Measurements from ENCODE around the gene OR10J5.
"Not testable (repeated sequence)": the region's sequence is repeated elsewhere in the genome, so short reads cannot be mapped to it uniquely, and the experiment has no call there.

Gene OR10J5

DNA sequence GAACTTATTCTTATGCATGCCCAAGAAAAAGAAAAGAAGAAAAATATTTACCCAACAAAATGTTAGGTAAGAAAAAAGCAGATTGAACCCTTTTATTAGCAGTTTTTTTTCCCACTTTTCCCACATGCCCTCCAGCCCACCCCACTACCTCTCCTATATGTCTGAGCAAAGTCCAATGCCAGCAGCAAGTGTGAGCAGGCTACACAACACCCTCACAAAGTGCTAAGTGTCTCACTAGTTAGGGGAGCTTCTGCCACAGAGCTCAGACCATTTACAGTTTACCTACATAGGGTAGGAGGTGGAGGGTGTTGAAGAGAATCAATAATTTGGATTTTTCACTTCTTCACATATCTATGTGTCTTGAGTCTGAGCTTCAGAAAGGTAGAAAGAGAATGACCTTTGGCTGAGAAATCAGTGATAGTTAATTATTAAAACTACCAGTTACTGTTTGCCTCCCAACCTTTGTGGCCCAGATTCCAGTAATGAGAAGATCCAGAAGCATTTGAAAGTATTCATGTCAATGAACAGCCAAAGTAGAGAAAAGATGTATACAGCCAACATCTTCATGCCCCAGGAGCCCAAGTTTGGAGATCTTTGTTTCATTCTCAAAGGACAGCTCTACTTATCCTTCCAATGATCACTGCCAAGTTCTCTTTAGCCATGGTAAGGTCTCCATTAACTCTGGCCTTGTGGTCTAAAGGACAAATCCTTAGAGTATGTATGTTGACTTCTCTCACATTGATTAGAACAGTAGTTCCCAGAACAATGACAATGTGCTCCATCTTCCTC is 26.2 kb downstream of the OR10J5 start:
- Mint-ChIP-seq H3K27ac (no peak overlapping the region), H3K4me1 (no peaks in the 10 kb centered on the region), H3K36me3 (ENCODE audit: low read depth) (no peaks in the 10 kb centered on the region), H3K4me3 (no peak overlapping the region), H3K27me3 (peaks cover 9% of the 10 kb centered on the region), H3K9me3 (peaks cover 19% of the 10 kb centered on the region)
- ATAC-seq = no peak
- no peak for DNase-seq

DNA sequence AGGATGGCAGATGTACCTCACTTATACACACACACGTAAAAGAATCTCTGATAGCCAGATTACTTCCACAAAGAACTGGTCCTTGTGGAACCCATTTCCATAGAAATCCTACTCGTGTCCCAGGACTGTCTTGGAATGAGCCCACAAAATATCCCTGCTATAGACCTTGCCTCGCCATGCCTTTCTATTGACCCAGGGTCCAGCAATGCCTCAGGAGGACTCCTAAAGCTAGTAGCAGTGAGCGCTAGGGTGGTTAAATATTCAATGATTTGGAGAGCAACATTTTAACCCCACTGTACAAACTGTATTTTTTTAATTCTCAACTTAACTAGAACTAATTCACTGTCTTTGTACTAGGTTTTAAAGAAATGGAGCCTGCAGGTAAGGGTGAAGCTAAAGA is 26.9 kb downstream of the OR10J5 start:
- peaks cover 19% of the 10 kb centered on the region for H3K9me3 Mint-ChIP-seq
- ATAC-seq (no peak), DNase-seq (no peak)
- no peak overlapping the region for H3K4me3 Mint-ChIP-seq
- H3K27ac Mint-ChIP-seq = no peak overlapping the region
- no peaks in the 10 kb centered on the region for H3K36me3 Mint-ChIP-seq (ENCODE audit: low read depth)
- H3K27me3 Mint-ChIP-seq = peaks cover 9% of the 10 kb centered on the region
- no peaks in the 10 kb centered on the region for H3K4me1 Mint-ChIP-seq

DNA sequence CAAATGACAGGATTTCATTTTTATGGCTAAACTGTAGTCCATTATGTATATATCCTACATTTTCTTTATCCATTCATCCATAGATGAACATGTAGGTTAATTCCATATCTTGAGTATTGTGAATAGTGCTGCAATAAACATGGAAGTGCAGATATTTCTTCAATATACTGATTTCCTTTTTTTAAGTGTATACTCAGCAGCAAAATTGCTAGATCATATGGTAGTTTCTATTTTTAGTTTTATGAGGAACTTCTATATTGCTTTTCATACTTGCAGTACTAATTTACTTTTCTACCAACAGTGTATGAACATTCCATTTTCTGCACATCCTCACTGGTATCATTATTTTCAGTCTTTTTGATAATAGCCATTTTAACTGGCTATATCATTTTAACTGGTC is 30.1 kb downstream of the OR10J5 start:
- no peak for DNase-seq
- Mint-ChIP-seq H3K27me3 (peaks cover 6% of the 10 kb centered on the region), H3K4me1 (no peaks in the 10 kb centered on the region), H3K36me3 (ENCODE audit: low read depth) (no peaks in the 10 kb centered on the region), H3K4me3 (no peak overlapping the region), H3K27ac (no peak overlapping the region), H3K9me3 (peaks cover 24% of the 10 kb centered on the region)
- no peak for ATAC-seq

DNA sequence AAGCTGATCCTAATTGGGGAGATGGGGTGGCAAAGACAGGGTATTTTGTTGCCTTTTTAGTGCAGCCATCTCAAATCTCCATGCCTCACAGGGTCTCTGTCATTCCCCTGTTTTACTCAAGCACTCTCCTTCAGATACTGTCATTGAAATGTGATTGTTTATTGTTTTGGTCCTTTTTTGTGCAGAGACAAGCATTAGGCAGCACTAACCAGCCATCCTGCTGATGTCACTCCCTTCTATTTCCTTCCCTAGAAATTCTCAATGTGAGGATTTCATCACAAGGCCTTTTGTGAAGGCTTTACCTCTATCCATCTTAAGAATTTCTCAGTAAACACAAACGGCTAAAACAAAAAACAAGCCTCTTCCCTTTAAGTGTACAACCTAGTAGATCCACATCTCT is 34.7 kb downstream of the OR10J5 start:
- peaks cover 22% of the 10 kb centered on the region for H3K9me3 Mint-ChIP-seq
- no peak for ATAC-seq
- DNase-seq = no peak
- no peaks in the 10 kb centered on the region for H3K4me1 Mint-ChIP-seq
- no peak overlapping the region for H3K27ac Mint-ChIP-seq
- peaks cover 8% of the 10 kb centered on the region for H3K27me3 Mint-ChIP-seq
- no peaks in the 10 kb centered on the region for H3K36me3 Mint-ChIP-seq (ENCODE audit: low read depth)
- no peak overlapping the region for H3K4me3 Mint-ChIP-seq

DNA sequence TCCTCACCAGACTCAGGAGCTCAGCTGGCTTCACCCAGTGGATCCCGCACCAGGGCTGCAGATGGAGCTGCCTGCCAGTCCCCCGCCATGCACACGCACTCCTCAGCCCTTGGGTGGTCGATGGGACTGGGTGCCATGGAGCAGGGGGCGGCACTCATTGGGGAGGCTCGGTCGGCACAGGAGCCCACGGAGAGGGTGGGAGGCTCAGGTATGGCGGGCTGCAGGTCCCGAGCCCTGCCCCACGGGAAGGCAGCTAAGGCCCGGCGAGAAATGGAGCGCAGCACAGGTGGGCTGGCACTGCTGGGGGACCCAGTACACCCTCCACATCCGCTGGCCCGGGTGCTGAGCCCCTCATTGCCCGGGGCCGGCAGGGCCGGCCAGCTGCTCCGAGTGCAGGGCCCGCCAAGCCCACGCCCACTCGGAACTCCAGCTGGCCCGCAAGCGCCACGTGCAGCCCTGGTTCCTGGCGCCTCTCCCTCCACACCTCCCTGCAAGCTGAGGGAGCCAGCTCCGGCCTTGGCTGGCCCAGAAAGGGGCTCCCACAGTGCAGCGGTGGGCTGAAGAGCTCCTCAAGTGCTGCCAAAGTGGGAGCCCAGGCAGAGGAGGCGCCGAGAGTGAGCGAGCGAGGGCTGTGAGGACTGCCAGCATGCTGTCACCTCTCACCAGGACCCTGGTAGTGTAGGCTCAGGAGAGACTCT is 41.1 kb downstream of the OR10J5 start:
- H3K4me3 Mint-ChIP-seq; H3K9me3 Mint-ChIP-seq; H3K4me1 Mint-ChIP-seq; H3K36me3 Mint-ChIP-seq (ENCODE audit: low read depth); H3K27me3 Mint-ChIP-seq; ATAC-seq; H3K27ac Mint-ChIP-seq; DNase-seq: not testable (repeated sequence)

DNA sequence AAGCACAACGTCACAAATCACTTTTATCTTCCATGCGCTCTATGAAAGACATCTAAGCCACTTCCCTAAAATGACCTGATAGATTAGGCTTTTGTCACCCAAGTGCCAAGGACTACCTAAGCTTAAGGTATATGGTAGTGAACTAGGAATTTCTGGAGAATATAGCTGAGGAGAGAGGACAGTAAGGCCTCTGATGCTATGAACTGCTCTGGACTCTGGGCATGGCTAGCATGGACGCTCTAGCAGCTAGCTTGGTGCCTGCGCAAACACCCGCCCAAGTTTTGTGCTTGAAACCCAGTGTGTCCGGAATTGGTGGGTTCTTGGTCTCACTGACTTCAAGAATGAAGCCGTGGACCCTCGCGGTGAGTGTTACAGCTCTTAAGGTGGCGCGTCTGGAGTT is 42.5 kb downstream of the OR10J5 start:
- H3K27me3 Mint-ChIP-seq = peaks cover 2% of the 10 kb centered on the region
- no peak for ATAC-seq
- H3K4me3 Mint-ChIP-seq = no peak overlapping the region
- DNase-seq = no peak
- no peak overlapping the region for H3K27ac Mint-ChIP-seq
- H3K36me3 Mint-ChIP-seq (ENCODE audit: low read depth) = no peaks in the 10 kb centered on the region
- peaks cover 4% of the 10 kb centered on the region for H3K9me3 Mint-ChIP-seq
- H3K4me1 Mint-ChIP-seq = no peaks in the 10 kb centered on the region

DNA sequence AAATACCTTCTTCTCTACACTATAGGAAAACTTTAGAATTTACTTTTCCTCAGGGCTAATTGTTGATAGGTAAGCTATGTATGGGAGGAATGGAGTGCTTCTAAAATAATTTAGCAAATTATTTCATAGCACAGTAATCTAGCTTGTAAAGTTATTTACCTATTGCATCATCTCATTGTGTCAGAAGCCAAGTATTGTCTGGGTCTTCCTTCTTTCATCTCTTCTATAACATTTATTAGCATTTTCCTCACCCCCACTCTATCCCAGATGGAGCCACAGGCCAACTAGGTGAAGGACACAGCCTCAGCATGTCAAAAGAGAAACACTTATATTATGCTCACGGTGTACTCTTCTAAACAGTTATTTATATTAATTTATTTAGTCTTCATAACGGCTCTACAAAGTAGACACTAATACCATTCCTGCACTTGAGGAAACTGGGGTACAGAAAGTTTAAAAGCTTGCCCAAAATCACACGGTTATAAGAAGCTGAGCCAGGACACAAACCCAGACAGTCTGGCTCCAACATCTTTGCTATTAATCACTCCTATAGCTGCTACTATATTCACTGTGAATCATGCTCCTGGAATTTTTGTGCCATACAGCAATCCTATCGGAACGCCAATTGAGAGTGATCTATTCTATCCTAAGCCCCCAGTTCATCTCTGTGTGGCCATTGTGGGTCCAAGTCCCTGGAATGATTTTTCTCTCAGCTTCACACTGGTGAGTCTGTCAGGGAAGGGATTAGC is 43.1 kb downstream of the OR10J5 start:
- H3K9me3 Mint-ChIP-seq = peaks cover 4% of the 10 kb centered on the region
- no peak overlapping the region for H3K27ac Mint-ChIP-seq
- peaks cover 2% of the 10 kb centered on the region for H3K27me3 Mint-ChIP-seq
- no peak overlapping the region for H3K4me3 Mint-ChIP-seq
- DNase-seq (no peak), ATAC-seq (no peak)
- H3K36me3 Mint-ChIP-seq (ENCODE audit: low read depth) = no peaks in the 10 kb centered on the region
- H3K4me1 Mint-ChIP-seq = no peaks in the 10 kb centered on the region

Measured in activated naive CD8-positive, alpha-beta T cell treated with anti-CD3 and anti-CD28 coated beads, Interleukin-2, amount 50 U/mL, for 24 hours (primary cell).